Regular cardiac myocyte (primary cell): Measurements from ENCODE around the gene CALML6. TPM values are rescaled to one million over a fixed set of nuclear protein-coding genes. Genes with fewer than 3 reads are reported as not detected.

ENCODE experiments used
- total RNA-seq: library from RNA; depleted of rRNA; stranded (reverse); fragments of >200 nt; gene quantifications from 2 replicates; pipeline ENCODE4 v1.2.3, GENCODE V29; 2014

The CALML6 gene, protein sequence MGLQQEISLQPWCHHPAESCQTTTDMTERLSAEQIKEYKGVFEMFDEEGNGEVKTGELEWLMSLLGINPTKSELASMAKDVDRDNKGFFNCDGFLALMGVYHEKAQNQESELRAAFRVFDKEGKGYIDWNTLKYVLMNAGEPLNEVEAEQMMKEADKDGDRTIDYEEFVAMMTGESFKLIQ
- 0.19 and 0.85 TPM in 2 replicates for total RNA-seq

DNA sequence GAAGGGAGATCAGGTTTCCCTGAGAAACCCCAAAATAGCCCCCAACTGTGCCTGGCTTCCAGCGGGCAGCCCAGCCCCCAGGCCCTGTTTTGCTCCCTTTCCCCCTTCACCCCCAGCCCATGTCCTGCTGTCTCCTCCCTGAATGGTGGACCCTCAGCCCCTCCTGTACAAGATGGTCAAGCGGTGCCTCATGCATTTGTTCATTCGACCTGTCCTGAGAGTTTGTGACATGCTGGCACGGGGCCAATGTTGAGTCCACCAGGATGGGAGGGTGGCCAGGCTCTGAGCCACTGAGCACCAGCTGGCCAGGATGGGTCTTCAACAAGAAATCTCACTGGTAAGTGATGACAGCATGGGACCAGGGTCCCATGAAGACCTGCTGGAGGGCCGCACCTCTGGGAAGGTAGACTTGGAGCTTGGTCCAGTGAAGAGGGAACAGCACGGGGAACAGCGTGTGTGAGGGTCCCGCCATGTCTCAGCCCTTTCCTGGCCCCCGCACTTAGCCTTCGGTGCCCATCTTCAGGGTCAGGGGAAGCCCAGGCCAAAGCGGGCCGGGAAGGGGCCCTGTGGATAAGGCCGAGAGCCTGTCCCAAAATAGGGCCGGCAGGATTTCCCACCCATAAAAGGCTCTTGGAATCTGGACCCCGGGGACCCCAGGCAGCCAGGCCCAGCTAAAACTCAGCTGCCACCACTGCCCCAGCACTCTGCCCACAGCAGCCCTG, at the start of gene CALML6:
Gene CALML6, plus strand, starts transcription at position 290 of the 722 bp plus-strand sequence. Its CDS starts 21 bp downstream, at position 311.

DNA sequence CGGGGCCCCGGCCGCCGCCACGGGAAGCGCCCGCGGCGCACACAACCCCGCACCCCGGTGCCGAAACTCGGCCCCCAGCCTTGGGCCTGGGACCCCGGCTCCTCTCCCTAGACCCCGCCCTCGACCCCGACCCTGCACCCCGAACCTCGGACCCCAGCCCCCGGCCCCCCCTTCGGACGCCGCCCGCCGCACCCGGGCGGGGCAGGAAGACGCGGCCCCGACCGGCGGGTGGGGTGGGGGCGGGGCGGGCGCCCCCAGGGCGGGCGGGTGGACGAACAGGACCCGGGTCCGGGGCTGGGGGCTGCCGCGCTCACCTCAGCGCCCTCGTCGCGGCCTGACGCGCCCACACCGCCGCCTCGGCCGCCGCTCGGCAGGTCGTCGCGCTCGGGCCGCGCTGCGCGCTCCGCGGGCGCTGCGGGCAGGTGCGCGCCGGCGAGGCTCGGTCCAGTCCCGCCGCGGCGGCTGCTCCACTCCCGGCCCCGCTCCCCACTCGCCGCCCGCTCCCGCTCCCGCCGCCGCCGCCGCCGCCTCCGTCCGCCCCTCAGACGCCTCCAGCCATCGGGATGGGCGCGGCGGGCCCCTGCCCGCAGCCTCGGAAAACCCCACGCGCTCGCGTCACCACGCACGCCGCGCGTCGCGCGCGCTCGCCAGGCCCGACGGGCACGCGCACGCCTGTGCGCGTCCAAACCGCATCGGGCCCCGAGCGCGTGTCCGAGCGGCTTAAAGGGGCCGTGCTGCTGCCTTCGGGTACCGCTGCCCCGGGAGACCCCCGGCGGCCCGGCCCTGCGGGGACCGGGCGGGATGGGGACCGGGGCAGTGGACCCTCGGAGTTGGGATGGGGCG, 24.3 kb upstream of the CALML6 start, which contains the start of gene GNB1:
Gene GNB1, minus strand, starts transcription at position 582 of the 843 bp plus-strand sequence. CDS start 65,634 bp downstream, outside the sequence.

DNA sequence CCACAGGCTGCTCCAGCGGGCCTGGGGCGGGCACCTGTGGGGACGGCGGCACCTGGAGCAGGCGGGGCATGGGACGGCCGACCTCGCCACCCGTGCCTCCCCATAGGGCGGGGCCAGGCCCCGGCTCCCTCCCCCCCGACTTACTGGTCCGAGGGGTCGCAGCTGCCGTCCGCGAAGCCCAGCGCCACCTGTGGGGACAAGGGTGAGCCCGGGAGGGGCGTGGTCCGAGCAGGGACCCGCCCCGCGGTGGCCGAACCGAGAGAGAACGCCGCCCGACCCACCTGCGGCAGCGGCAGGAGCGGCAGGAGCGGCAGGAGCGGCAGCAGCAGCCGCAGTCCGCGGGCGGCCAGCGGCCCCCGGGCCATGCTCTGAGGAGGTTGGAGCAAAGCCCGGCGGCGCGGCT, 3.8 kb downstream of the CALML6 start, which contains the start of gene TMEM52:
Gene TMEM52, minus strand, starts transcription at position 379 of the 403 bp plus-strand sequence. Its CDS starts 14 bp downstream, at position 365.

Other genes with a start within 250 kb of the CALML6 start
- gene SLC35E2B, start 222.5 kb upstream of the CALML6 start, total RNA-seq: 20.7 and 26.8 TPM in 2 replicates
- 9.2 and 11.0 TPM in 2 replicates for gene CDK11A, start 190.9 kb upstream of the CALML6 start, total RNA-seq
- gene NADK, start 136.8 kb upstream of the CALML6 start, total RNA-seq: 31.6 and 39.3 TPM in 2 replicates
- gene GNB1, start 24.2 kb upstream of the CALML6 start, total RNA-seq: 66.0 and 119 TPM in 2 replicates
- 0.19 TPM in 1 of 2 replicates, not detected in the other for gene TMEM52, start 4.0 kb downstream of the CALML6 start, total RNA-seq
- not detected in 2 replicates for gene CFAP74, start 88.5 kb downstream of the CALML6 start, total RNA-seq
- not detected in 2 replicates for gene GABRD, start 104.1 kb downstream of the CALML6 start, total RNA-seq
- 3.3 and 3.7 TPM in 2 replicates for gene PRKCZ, start 135.2 kb downstream of the CALML6 start, total RNA-seq